NCI-H69 (cell line): ENCODE measurements around the gene PCIF1.
A peak's percentile ranks its signal among the peaks of the same experiment; 100 is the strongest.
"Not testable (repeated sequence)": the region's sequence is repeated elsewhere in the genome, so short reads cannot be mapped to it uniquely, and the experiment has no call there.

ENCODE experiments used
- DNase-seq: peaks from one replicate; lab custom pipeline; 2025; lab: John Stamatoyannopoulos, UW

PCIF1 gene

GRCh38 chr20:45967551-45968080 is 33.1 kb downstream of the PCIF1 start:
- no peak for DNase-seq

GRCh38 chr20:45968081-45968671 is 33.7 kb downstream of the PCIF1 start:
- DNase-seq, result no peak

- no peak for DNase-seq
Measured at GRCh38 chr20:45968801-45969711, 34.6 kb downstream of the PCIF1 start.

- DNase-seq, result peak; percentile 61
Measured at GRCh38 chr20:45969712-45970634, 35.5 kb downstream of the PCIF1 start.

- DNase-seq, result no peak
Measured at GRCh38 chr20:45970646-45971424, 36.4 kb downstream of the PCIF1 start.

GRCh38 chr20:45971425-45971674 is 36.9 kb downstream of the PCIF1 start:
- no peak for DNase-seq

- DNase-seq, result peak; percentile 93
Measured at GRCh38 chr20:45971675-45972499, 37.4 kb downstream of the PCIF1 start, which contains the start of gene ZNF335. ZNF335 (minus strand) TSS chr20:45972203; CDS start chr20:45971410, 793 bp downstream.

- DNase-seq, result no peak
Measured at GRCh38 chr20:45972500-45973183, 38.2 kb downstream of the PCIF1 start.

GRCh38 chr20:45974896-45975565 is 40.5 kb downstream of the PCIF1 start:
- DNase-seq, result no peak

- DNase-seq, result no peak
Measured at GRCh38 chr20:45975686-45976085, 41.2 kb downstream of the PCIF1 start.

- no peak for DNase-seq
Measured at GRCh38 chr20:45976086-45976485, 41.6 kb downstream of the PCIF1 start.

GRCh38 chr20:45981261-45981660 is 46.8 kb downstream of the PCIF1 start:
- DNase-seq, result no peak

- DNase-seq, result no peak
Measured at GRCh38 chr20:45983279-45983743, 48.8 kb downstream of the PCIF1 start.

GRCh38 chr20:45985573-45985972 is 51.1 kb downstream of the PCIF1 start:
- DNase-seq, result no peak

- peak; percentile 62 for DNase-seq
Measured at GRCh38 chr20:45987108-45987780, 52.8 kb downstream of the PCIF1 start.

GRCh38 chr20:45988830-45989229 is 54.3 kb downstream of the PCIF1 start:
- DNase-seq, result not testable (repeated sequence)

- DNase-seq, result no peak
Measured at GRCh38 chr20:45991616-45992015, 57.1 kb downstream of the PCIF1 start.

- peak; percentile 49 for DNase-seq
Measured at GRCh38 chr20:45993197-45993951, 58.9 kb downstream of the PCIF1 start.
